Measurements from ENCODE around the gene CRMP1. TPM values are rescaled to one million over a fixed set of nuclear protein-coding genes. Genes with fewer than 3 reads are reported as not detected.

CRMP1 gene
- total RNA-seq, 2 experiments from 2014 or later: not detected

GRCh38 chr4:5787311-5787710, 105.6 kb downstream of the CRMP1 start:
- H3K27ac Mint-ChIP-seq: no peak overlapping the region
- peaks cover 2% of the 10 kb centered on the region for H3K27me3 Mint-ChIP-seq
- H3K9me3 Mint-ChIP-seq: no peaks in the 10 kb centered on the region
- ChIA-PET CTCF (no interaction called here), POLR2A (no interaction called here)
- no peaks in the 10 kb centered on the region for H3K4me1 Mint-ChIP-seq (ENCODE audit: low read depth)
- no peak overlapping the region for H3K4me3 Mint-ChIP-seq
- intact Hi-C loops (cut with micrococcal nuclease): no loop called here
- H3K36me3 Mint-ChIP-seq: no peaks in the 10 kb centered on the region
- no peak for DNase-seq

GRCh38 chr4:5785806-5786680, 106.8 kb downstream of the CRMP1 start:
- no peak overlapping the region for H3K4me3 Mint-ChIP-seq
- H3K36me3 Mint-ChIP-seq: no peaks in the 10 kb centered on the region
- no peak overlapping the region for H3K27ac Mint-ChIP-seq
- ChIA-PET CTCF (no interaction called here), POLR2A (no interaction called here)
- intact Hi-C loops (cut with micrococcal nuclease): no loop called here
- no peaks in the 10 kb centered on the region for H3K4me1 Mint-ChIP-seq (ENCODE audit: low read depth)
- H3K27me3 Mint-ChIP-seq: peaks cover 2% of the 10 kb centered on the region
- DNase-seq: no peak
- no peaks in the 10 kb centered on the region for H3K9me3 Mint-ChIP-seq

GRCh38 chr4:5784960-5785611, 107.8 kb downstream of the CRMP1 start:
- Mint-ChIP-seq H3K27ac (no peak overlapping the region), H3K4me3 (no peak overlapping the region), H3K36me3 (no peaks in the 10 kb centered on the region), H3K27me3 (peaks cover 2% of the 10 kb centered on the region), H3K9me3 (no peaks in the 10 kb centered on the region), H3K4me1 (ENCODE audit: low read depth) (no peaks in the 10 kb centered on the region)
- CTCF ChIA-PET: no interaction called here
- POLR2A ChIA-PET: no interaction called here
- DNase-seq: no peak
- intact Hi-C loops (cut with micrococcal nuclease): no loop called here

- Mint-ChIP-seq H3K27ac (no peak overlapping the region), H3K4me3 (no peak overlapping the region), H3K27me3 (peaks cover 2% of the 10 kb centered on the region), H3K4me1 (ENCODE audit: low read depth) (no peaks in the 10 kb centered on the region), H3K9me3 (no peaks in the 10 kb centered on the region), H3K36me3 (no peaks in the 10 kb centered on the region)
- ChIA-PET CTCF (no interaction called here), POLR2A (no interaction called here)
- intact Hi-C loops (cut with micrococcal nuclease): no loop called here
- DNase-seq: no peak
Observed at GRCh38 chr4:5784021-5784420, 108.9 kb downstream of the CRMP1 start.

- H3K27me3 Mint-ChIP-seq: peaks cover 2% of the 10 kb centered on the region
- no peaks in the 10 kb centered on the region for H3K4me1 Mint-ChIP-seq (ENCODE audit: low read depth)
- CTCF ChIA-PET: no interaction called here
- H3K27ac Mint-ChIP-seq: no peak overlapping the region
- H3K9me3 Mint-ChIP-seq: no peaks in the 10 kb centered on the region
- H3K36me3 Mint-ChIP-seq: no peaks in the 10 kb centered on the region
- DNase-seq: no peak
- no peak overlapping the region for H3K4me3 Mint-ChIP-seq
- intact Hi-C loops (cut with micrococcal nuclease): no loop called here
- POLR2A ChIA-PET: no interaction called here
Observed at GRCh38 chr4:5783486-5783885, 109.4 kb downstream of the CRMP1 start.

GRCh38 chr4:5782829-5783476, 109.9 kb downstream of the CRMP1 start:
- POLR2A ChIA-PET: no interaction called here
- H3K36me3 Mint-ChIP-seq: no peaks in the 10 kb centered on the region
- no peak overlapping the region for H3K27ac Mint-ChIP-seq
- no peaks in the 10 kb centered on the region for H3K9me3 Mint-ChIP-seq
- no peak for DNase-seq
- intact Hi-C loops (cut with micrococcal nuclease): no loop called here
- no peak overlapping the region for H3K4me3 Mint-ChIP-seq
- CTCF ChIA-PET: no interaction called here
- peaks cover 2% of the 10 kb centered on the region for H3K27me3 Mint-ChIP-seq
- no peaks in the 10 kb centered on the region for H3K4me1 Mint-ChIP-seq (ENCODE audit: low read depth)

GRCh38 chr4:5781691-5782090, 111.2 kb downstream of the CRMP1 start:
- H3K36me3 Mint-ChIP-seq: no peaks in the 10 kb centered on the region

GRCh38 chr4:5780831-5781480, 111.9 kb downstream of the CRMP1 start:
- Mint-ChIP-seq H3K9me3 (peaks cover 13% of the 10 kb centered on the region), H3K4me3 (no peak overlapping the region), H3K4me1 (ENCODE audit: low read depth) (no peaks in the 10 kb centered on the region), H3K36me3 (peaks cover 2% of the 10 kb centered on the region), H3K27ac (no peak overlapping the region), H3K27me3 (peaks cover 2% of the 10 kb centered on the region)
- ChIA-PET CTCF (no interaction called here), POLR2A (no interaction called here)
- intact Hi-C loops (cut with micrococcal nuclease): no loop called here
- DNase-seq: no peak

More at GRCh38 chr4:5781691-5782090, 111.2 kb downstream of the CRMP1 start:
- no peaks in the 10 kb centered on the region for H3K4me1 Mint-ChIP-seq (ENCODE audit: low read depth)
- peaks cover 7% of the 10 kb centered on the region for H3K9me3 Mint-ChIP-seq
- no peak overlapping the region for H3K4me3 Mint-ChIP-seq
- DNase-seq: no peak
- POLR2A ChIA-PET: no interaction called here
- CTCF ChIA-PET: no interaction called here
- H3K27me3 Mint-ChIP-seq: peaks cover 2% of the 10 kb centered on the region
- intact Hi-C loops (cut with micrococcal nuclease): no loop called here
- H3K27ac Mint-ChIP-seq: no peak overlapping the region

- CTCF ChIA-PET: no interaction called here
- no peak for DNase-seq
- Mint-ChIP-seq H3K9me3 (peaks cover 15% of the 10 kb centered on the region), H3K4me3 (no peak overlapping the region), H3K27ac (no peak overlapping the region), H3K4me1 (ENCODE audit: low read depth) (no peaks in the 10 kb centered on the region), H3K27me3 (no peaks in the 10 kb centered on the region), H3K36me3 (peaks cover 3% of the 10 kb centered on the region)
- POLR2A ChIA-PET: no interaction called here
- intact Hi-C loops (cut with micrococcal nuclease): no loop called here
Observed at GRCh38 chr4:5776510-5776909, 116.4 kb downstream of the CRMP1 start.

- no peaks in the 10 kb centered on the region for H3K27me3 Mint-ChIP-seq
- peaks cover 3% of the 10 kb centered on the region for H3K36me3 Mint-ChIP-seq
- ChIA-PET POLR2A (no interaction called here), CTCF (no interaction called here)
- peaks cover 19% of the 10 kb centered on the region for H3K9me3 Mint-ChIP-seq
- intact Hi-C loops (cut with micrococcal nuclease): no loop called here
- H3K27ac Mint-ChIP-seq: no peak overlapping the region
- no peak overlapping the region for H3K4me3 Mint-ChIP-seq
- H3K4me1 Mint-ChIP-seq (ENCODE audit: low read depth): no peaks in the 10 kb centered on the region
- DNase-seq: no peak
Observed at GRCh38 chr4:5774416-5775036, 118.4 kb downstream of the CRMP1 start.

- CTCF ChIA-PET: no interaction called here
- no peak for DNase-seq
- intact Hi-C loops (cut with micrococcal nuclease): no loop called here
- POLR2A ChIA-PET: no interaction called here
- no peak overlapping the region for H3K4me3 Mint-ChIP-seq
- peaks cover 3% of the 10 kb centered on the region for H3K36me3 Mint-ChIP-seq
- no peaks in the 10 kb centered on the region for H3K4me1 Mint-ChIP-seq (ENCODE audit: low read depth)
- no peaks in the 10 kb centered on the region for H3K27me3 Mint-ChIP-seq
- peaks cover 21% of the 10 kb centered on the region for H3K9me3 Mint-ChIP-seq
- H3K27ac Mint-ChIP-seq: no peak overlapping the region
Observed at GRCh38 chr4:5773271-5773555, 119.7 kb downstream of the CRMP1 start.

GRCh38 chr4:5772528-5773270, 120.2 kb downstream of the CRMP1 start:
- peaks cover 3% of the 10 kb centered on the region for H3K36me3 Mint-ChIP-seq
- no peak overlapping the region for H3K27ac Mint-ChIP-seq
- no peaks in the 10 kb centered on the region for H3K27me3 Mint-ChIP-seq
- H3K4me3 Mint-ChIP-seq: no peak overlapping the region
- ChIA-PET POLR2A (no interaction called here), CTCF (no interaction called here)
- H3K9me3 Mint-ChIP-seq: peaks cover 21% of the 10 kb centered on the region
- no peaks in the 10 kb centered on the region for H3K4me1 Mint-ChIP-seq (ENCODE audit: low read depth)
- intact Hi-C loops (cut with micrococcal nuclease): no loop called here
- no peak for DNase-seq

Data from activated CD4-positive, alpha-beta memory T cell treated with anti-CD3 and anti-CD28 coated beads for 36 hours (primary cell).